NCI-H460 (cell line): Measurements from ENCODE around the gene SRP14. TPM values are rescaled to one million over a fixed set of nuclear protein-coding genes. Genes with fewer than 3 reads are reported as not detected.
"Not testable (repeated sequence)": the region's sequence is repeated elsewhere in the genome, so short reads cannot be mapped to it uniquely, and the experiment has no call there.

Experiments used
- DNase-seq: peaks from one replicate; pipeline ENCODE4 v3.0.0-alpha.2; 2016; ENCODE audit warnings: low read depth; ENCODE audit errors: extremely low read depth
- total RNA-seq: library from RNA; depleted of rRNA; stranded (reverse); fragments of >200 nt; shearing (Covaris generic); gene quantifications from 2 replicates; pipeline ENCODE4 v1.2.3, GENCODE V29; 2014

Gene SRP14
- total RNA-seq, 1 experiment from 2014 or later, result 251 TPM

- DNase-seq, result no peak
Observed at GRCh38 chr15:40032125-40032839, 6.7 kb downstream of the SRP14 start.

DNA sequence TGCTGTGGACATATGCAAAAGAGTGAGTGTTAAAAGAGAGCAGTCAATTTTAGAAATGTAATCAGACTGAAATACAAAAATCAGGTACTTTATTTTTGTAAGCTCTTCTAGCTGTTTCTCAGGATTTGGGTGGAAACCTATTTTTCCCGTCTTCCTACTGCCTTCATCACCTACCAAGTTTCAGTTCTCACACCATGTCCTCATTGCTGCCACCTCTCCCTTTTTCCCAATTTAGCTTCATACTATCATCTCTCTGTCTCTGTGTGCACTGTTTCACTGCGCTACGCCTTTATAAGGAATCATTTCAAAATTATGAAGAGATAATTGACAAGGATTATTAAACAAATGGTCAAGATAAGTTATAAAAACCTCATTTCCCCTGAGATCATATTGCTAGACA is 7.7 kb downstream of the SRP14 start:
- no peak for DNase-seq

- DNase-seq, result no peak
Observed at GRCh38 chr15:40029979-40030893, 8.7 kb downstream of the SRP14 start.

- DNase-seq, result no peak
Observed at GRCh38 chr15:40028853-40029252, 10.1 kb downstream of the SRP14 start.

DNA sequence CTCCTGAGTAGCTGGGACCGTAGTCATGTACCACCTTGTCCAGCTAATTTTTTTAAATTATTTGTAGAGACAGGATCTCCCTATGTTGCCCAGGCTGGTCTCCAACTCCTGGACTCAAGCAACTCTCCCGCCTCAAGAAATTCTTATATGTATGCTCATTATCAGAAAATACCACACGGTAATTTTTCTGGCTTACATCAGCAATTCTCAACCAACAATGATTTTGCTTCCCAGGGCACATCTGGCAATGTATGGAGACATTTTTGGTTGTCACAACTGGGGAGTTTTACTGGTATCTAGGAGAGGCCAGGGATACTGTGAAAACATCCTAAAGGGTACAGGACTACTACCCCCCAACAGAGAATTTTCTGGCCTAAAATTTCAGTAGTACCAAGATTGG is 10.8 kb downstream of the SRP14 start:
- no peak for DNase-seq

DNA sequence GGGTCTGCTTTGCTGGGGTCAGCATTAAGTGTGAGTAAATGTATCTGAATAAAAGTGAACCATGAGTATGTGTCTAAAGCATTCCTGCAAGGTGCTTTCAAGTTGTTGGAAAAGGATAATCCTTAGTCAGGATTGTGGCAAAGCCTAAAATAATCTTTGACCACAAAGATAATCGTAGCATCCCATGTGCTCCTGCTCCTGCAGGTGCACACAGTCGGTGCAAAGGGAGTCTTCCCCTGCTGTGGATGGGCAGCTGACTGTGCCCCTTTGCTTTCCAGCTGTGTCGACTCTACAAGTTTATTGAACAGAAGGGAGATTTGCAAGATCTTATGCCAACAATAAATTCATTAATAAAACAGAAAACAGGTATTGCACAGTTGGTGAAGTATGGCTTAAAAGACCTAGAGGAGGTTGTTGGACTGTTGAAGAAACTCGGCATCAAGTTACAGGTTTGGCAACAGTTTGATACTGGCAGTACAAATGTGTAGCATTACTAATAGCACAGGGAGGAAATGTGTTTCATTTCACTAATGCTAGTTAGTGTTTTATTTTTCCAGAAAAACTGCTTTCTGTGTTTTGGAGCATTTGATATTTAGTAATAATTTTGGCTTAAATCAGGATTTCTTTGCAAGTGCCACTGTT is 22.6 kb downstream of the SRP14 start:
- no peak for DNase-seq

DNA sequence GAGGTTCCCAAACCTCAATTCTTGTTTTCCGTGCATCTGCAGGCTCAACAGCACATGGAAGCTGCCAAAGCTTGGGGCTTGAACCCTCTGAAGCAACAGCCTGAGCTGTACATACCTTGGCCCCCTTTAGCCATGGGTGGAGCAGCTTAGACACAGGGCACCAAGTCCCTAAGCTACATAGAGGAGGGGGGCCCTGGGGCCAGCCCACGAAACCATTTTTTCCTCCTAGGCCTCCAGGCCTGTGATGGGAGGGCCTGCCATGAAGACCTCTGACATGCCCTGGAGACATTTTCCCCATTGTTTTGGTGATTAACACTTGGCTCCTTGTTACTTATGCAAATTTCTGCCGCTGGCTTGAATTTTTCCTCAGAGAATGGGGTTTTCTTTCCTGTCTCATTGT is 24.6 kb downstream of the SRP14 start:
- no peak for DNase-seq

- DNase-seq, result not testable (repeated sequence)
Observed at GRCh38 chr15:40013372-40013771, 25.6 kb downstream of the SRP14 start.

- no peak for DNase-seq
Observed at GRCh38 chr15:40011303-40011702, 27.7 kb downstream of the SRP14 start.

GRCh38 chr15:40010686-40011085 is 28.3 kb downstream of the SRP14 start:
- no peak for DNase-seq

DNA sequence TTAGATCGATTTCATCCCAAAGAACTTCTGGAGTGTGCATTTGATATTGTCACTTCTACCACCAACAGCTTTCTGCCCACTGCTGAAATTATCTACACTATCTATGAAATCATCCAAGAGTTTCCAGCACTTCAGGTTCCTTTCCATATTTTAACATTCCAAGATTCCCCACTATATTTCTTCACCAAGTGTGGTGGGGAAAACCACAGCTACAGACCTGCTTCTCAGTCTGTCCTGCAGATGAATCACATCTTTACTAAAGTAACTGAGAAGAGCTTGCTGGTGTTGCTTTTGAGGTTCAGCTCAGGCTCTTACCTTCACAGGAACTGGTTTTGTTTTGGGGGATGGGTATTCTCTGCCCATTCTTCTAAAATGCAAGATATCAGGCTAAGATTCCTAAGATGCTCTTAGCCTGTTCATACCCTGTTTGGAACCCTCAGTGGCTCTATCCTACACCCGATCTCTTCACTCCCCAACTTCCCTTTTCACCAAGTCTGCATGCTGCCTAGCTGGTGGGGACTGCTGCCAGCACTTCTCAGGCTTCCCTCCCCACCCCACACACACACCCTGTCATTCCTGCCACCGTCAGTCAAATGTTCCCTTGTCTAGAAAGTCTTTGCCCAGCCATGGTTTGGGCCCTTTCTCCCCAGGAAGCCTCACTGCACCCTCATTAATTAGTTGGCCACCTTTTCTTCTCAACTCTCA is 30.8 kb downstream of the SRP14 start:
- DNase-seq, result no peak

DNA sequence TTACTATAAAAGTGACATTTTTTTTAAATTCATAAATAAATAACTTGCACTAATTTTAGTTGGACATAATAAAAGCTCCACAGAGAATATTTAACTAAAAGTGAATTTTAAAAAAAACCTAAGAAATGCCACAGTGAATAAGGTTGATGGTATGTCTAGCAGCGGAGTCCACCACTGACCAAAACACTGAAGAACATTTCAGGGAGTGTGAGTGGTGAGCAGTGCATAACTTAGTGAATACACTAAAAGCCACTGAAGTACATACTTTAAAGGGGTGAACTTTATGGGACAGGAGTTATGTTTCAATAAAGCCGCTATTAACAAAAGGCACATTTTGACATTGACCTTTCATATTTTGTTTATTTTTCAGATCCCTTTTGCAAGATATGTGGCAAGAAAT is 32.3 kb downstream of the SRP14 start:
- DNase-seq, result no peak

GRCh38 chr15:40006003-40006402 is 33.0 kb downstream of the SRP14 start:
- DNase-seq, result no peak

DNA sequence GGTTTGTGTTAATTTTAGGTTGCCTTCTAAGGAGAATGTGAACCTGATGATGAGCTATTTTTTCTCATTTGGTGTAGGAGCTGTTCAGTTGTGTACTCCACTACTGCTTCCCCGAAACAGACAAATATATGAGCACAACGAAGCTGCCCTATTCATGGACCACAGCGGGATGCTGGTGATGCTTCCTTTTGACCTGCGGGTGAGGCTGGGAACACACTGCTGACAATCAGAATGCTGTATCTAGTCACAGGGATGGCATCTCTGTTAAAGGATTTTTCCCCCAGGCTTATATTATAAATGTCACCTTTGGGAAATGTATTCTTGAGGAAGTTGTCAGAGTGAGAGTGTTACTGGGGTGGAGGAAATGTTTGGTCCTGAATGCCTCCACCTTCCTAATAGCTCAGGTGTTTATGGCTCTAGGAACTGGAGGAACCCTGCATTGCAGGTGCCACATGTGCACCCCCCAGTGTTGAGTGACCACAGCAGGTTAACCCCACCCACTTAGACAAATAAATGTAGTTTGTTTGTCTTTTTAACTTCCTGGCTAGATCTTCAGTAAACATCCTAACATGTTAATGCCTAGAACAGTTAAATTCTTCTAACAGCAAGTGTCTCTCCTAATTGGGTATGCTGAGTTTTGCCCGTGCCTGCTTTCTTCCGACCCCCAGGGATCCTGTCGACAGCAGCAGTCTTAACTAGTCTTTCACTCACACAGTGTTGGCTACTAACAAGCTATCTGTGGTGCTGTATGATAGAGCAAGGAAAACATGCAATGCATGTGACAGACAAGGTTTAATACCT is 35.7 kb downstream of the SRP14 start:
- DNase-seq, result no peak

DNA sequence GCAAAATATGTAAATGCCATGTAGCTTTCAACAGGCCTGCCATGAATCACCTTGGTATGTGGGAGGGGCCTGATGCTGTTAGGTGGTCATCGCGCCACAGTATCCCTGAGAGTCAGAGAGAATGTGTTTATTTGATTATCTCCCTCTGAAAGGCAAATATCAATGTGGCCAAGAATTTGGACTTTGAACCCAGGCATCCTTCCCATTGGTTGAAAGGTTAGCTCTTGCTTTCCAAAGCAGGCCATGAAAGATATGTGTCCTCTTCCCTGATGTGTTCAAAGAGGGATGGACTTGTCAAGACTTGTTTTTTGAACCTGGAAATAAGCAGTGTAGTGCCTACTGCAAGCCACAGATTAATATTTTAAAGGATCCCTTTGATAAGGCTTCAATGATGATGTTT is 36.7 kb downstream of the SRP14 start:
- DNase-seq, result no peak

GRCh38 chr15:39999538-40000200 is 39.3 kb downstream of the SRP14 start:
- DNase-seq, result no peak

DNA sequence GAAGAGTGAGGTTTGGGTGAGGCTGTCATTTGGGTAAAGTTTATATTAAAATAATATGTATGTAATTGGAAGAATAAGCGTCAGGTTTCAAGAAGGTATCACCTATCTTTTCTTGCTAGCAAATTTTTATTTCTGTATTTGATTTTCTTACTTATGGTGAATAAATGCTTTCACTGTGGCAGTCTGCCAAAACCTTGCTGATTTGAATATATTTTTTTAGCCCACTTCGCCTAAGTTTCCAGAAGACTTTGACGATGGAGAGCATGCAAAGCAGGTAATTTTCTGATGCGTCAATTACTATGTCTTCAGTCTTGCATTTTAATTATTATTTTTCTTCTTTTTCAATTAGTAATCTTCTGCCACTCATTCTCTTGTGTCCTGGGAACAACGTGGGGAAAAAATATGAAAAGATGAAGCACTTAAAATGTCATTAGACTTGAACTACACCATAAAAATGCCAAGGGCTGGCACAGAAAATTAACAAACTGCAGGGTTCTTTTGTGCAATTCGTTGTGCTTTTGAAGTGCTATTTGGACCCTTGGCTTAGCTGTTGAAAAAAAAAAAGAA is 40.4 kb downstream of the SRP14 start:
- DNase-seq, result no peak

GRCh38 chr15:39997639-39998038 is 41.3 kb downstream of the SRP14 start:
- DNase-seq, result no peak

DNA sequence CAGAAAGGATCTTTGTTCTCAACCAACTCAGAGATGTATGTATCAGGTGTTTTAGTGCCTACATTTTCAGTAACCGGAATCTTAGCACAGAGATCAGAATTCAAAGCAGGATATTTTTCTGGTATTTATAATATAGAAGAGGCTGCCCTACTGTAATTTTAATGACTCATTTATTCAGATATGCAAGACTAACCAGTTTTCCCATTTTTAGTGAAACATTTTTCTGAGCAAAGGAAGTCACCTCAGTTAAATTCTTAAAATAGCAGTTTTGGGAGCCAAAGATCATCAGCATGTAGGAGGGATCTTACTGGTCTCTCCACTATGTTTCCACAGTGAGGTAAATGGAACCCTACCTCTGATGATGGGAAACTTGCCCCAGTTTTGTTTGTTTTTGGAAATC is 42.0 kb downstream of the SRP14 start:
- no peak for DNase-seq
